GM12872 (cell line): ENCODE measurements around the gene RSPH6A.

Experiments
- TF ChIP-seq, protein P1 (sequence below): IDR thresholded peaks from 3 replicates; pipeline ENCODE4 v1.5.1; 2011; ENCODE audit warnings: low read depth, mild to moderate bottlenecking, low read length, moderate library complexity; ENCODE audit not compliant: insufficient read depth

RSPH6A gene

DNA sequence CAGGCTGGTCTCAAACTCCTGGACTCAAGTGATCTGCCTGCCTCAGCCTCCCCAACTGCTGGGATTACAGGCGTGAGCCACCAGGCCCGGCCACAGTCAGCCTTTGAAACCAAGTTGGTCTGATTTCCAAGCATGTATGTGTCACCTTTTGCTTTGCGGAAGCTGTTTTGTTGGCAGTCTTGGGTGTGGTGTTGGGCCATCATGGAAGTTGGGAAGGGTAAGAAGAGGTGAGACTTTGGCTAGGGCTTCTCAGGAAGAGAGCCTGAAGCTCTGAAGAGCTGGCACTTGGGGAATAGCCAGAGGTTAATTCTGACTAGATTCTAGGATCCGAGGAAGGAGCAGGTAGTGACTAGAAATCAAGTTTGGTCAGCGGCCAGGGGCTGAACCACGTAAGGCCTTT is 2.8 kb downstream of the RSPH6A start:
- TF ChIP-seq, protein P1, sequence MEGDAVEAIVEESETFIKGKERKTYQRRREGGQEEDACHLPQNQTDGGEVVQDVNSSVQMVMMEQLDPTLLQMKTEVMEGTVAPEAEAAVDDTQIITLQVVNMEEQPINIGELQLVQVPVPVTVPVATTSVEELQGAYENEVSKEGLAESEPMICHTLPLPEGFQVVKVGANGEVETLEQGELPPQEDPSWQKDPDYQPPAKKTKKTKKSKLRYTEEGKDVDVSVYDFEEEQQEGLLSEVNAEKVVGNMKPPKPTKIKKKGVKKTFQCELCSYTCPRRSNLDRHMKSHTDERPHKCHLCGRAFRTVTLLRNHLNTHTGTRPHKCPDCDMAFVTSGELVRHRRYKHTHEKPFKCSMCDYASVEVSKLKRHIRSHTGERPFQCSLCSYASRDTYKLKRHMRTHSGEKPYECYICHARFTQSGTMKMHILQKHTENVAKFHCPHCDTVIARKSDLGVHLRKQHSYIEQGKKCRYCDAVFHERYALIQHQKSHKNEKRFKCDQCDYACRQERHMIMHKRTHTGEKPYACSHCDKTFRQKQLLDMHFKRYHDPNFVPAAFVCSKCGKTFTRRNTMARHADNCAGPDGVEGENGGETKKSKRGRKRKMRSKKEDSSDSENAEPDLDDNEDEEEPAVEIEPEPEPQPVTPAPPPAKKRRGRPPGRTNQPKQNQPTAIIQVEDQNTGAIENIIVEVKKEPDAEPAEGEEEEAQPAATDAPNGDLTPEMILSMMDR: no peak

DNA sequence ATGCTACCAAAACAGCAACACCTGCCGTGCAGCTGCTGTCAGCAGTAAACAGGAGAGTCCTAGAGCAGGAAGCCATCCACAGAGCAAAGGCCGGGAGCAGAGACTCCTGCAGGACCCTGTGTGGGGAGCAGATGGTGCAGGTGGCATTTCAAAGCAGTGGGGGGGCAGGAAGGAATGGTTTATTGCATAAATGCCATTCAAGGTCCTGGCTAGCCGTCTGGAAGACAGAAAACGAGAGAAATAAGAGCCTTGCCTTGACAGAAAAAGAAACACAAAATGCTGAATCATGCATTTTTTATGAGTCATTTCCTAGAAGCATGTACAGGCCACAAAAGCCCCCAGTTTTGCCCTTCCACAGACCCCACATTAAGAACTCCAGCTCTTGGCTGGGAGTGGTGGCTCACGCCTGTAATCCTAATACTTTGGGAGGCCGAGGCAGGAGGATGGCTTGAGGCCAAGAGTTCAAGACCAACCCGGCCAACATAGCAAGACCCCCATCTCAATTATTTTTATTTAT is 5.4 kb downstream of the RSPH6A start:
- TF ChIP-seq, protein P1: no peak

DNA sequence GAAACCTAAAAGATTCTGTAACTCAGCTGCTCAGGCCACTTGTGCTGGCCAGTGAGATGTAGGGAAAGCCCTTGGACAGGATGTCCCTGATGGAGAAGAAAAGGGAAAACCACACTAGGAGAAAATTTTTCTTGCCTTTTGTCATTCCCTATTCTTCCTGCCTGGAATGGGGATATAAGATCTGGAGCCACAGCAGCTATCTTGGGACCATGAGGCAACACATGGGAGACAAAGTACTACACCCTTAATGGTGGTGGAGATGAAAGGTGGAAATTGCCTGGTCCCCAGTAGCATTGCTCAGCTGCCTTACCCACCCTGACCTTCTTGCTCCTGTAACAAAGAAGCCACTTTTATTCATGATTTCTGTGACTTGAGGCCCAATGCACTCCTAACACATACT is 9.4 kb downstream of the RSPH6A start:
- TF ChIP-seq, protein P1: no peak

- TF ChIP-seq, protein P1: no peak
Measured at GRCh38 chr19:45804959-45805230, 10.2 kb downstream of the RSPH6A start.

DNA sequence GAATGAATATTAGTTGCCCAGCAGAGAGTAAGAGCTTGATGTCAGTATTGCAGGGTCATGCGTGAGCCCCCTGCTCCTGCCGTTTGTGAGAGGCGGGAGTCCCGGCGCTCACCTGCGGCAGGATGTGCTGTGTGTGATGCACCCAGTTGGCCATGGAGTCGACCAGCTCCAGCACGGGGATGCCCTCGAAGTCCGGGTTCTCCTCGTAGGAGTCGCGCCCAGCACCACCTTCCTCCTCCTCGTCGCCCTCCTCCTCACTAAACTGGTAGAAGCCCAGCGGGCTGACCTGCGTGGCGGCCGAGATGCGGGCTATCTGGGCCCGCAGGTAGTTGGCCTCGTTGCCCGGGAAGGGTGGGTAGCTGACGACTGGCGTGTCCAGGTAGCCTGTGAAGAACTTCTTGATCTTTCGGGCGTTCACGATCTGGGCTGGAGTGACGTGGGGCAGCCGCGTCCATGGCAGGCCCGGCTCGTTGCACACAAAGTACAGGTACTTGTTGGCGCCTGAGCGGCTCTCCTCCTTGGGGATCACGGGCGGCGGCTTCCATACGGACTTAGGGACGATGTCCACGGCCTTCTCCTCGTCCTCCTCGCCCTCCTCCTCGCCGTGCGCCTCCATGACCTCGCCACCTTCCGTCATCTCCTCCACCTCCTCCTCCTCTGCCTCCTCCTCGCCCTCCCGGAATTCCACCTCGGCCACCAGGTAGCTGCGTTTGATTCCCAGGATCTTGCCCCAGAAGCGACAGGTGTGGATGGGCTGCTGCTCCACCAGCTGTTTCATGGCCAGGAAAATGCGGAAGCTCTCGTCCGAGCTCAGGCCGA is 10.8 kb downstream of the RSPH6A start:
- TF ChIP-seq, protein P1: no peak

DNA sequence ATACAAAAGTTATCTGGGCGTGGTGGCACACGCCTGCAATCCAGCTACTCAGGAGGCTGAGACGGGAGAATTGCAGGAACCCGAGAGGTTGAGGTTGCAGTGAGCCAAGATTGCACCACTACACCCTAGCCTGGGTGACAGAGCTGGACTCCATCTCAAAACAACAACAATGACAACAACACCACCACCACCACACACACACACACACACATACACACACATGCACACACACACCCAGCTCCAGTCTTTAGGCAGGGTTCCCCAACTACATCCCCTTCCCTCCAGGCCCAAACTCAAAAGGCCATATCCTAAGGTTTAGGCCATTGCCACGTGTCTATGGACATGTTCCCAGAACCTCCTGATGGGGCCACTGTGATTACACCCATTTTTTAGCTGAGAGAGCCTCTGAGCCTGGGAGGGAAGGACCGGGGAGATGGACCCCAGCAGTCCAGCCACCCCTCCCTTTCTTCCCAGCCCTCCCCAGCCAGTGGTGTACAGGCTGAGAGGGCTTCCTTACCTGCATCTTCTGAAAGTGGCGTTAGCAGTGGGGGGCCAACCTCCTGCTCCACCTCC is 13.4 kb downstream of the RSPH6A start:
- TF ChIP-seq, protein P1: no peak

DNA sequence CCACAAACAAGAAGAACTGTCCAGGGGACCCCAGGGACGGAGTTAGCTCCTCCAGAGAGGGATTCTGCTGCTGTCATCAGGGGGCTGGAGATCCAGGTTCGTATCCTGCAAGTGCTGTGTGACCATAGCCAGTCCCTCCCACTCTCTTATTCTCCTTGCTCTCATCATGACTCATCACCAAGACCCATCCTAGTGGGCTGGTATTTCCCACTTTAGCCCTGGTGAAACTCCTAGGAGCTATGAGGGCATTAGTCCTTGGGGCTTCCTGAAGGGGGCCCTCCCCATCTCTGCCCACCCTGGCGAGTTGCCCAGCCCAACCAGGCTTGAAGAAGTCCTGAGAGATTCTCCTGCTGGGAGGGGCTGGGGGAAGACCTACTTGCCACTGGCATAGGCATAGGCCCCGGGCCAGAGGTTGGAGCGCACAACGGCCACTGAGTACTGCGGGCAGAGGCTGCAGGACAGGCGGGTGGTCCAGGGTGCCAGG is 15.0 kb downstream of the RSPH6A start:
- TF ChIP-seq, protein P1: no peak
